NCI-H1417 treated with DMSO at 0.1 percent for 48 hours (cell line): ENCODE data around the gene NTRK3.

Experiments
- DNase-seq: peaks from one replicate; lab custom pipeline; 2025; lab: John Stamatoyannopoulos, UW

NTRK3 gene

DNA sequence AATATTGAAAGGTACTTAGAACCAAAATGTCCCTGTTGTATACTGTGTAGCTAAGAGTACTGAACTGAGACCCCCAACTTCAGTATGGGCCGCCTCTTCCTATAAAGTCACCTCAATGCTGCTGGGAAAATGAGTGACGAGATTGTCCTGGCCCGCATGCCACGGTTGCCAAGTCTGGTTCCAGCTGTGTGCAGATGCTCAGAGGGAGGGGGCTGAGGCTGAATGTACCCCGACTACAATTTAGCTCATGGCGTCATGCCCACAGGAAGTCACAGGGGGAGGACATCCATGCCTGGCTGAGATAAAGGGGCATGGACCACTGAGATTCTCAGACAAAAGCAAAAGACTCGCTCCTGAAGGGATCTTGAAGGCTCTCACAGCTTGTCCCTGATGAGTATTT, 271.1 kb downstream of the NTRK3 start:
- DNase-seq = no peak

DNA sequence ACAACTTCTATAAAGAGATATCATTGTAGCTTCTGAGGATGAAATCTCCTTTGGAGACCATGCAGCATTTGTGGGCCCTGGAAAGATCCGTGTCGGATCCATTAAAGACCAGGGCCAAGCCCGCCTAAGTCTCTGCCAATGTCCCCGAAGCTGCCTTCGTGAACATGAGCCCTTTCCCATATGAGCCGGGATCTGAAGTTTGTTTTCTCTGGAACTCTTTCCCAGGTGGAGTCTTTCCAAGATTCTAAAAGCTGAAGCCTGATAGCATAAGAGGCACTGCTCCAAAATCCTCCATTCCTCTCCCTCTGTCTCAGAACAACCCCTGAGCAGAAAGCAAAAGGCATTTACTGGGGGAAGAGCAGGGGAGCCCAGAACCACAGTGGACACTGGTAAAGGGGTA, 274.6 kb downstream of the NTRK3 start:
- DNase-seq = no peak

- DNase-seq = no peak
These were observed 278.6 kb downstream of the NTRK3 start for GRCh38 chr15:87977907-87978306.

GRCh38 chr15:87976552-87976951, 280.0 kb downstream of the NTRK3 start:
- no peak for DNase-seq

DNA sequence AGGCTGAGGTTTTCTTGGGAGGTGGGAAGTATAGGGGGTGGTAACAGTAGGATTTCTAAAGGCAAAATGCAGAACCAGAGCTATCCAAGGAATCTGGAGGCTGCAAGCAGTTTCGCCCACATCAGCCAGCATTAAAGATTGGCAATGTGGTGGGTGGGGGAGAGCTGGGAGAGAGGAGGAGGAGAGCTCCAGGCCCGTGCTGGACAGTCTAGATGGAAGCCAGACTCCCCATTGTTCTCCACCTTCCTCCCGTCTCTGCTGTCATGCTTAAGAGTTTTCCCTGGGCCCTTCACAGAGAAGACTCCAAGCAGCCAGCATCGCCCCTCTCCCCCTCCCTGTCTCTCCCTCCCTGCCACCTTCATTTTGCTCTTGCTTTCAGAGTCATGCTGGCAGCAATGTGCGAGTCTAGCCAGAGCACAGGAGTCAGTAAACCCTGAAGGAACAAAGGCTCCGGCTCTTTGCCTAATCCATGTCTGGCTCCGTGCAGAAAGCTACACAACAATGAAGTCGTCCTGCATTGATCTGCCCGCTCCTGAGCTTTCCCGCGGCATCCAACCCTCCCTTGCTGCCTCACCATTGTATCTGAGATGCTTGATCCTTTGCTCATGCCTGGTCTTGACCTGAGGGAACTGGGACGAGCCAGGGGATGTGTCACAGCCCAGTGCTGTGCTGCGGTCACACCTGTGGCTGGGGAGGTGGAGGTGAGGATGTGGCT, 282.9 kb downstream of the NTRK3 start:
- DNase-seq = no peak

- no peak for DNase-seq
These were observed 285.5 kb downstream of the NTRK3 start for GRCh38 chr15:87971076-87971475.

- DNase-seq = no peak
These were observed 288.6 kb downstream of the NTRK3 start for GRCh38 chr15:87967951-87968350.

GRCh38 chr15:87965304-87965703, 291.2 kb downstream of the NTRK3 start:
- DNase-seq = no peak

DNA sequence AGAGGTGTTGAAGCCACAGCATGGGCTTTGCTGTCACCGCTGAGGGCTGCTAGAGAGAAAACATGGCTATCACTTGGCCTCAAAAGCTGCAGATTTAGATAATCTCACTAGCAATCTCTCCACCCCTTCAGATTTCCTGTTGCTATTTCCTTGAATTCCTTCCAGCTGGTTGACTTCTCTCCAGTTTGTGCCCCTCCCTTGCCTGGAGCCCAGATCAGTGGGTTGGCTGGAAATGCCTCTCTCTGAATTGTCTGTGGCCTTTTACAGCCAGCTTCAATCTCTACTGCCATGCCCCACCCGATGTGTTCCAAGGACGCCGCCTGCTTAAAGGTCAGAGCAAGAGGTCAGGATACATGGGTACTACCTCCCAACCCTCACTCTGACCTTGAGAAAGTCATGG, 294.1 kb downstream of the NTRK3 start:
- DNase-seq = no peak

DNA sequence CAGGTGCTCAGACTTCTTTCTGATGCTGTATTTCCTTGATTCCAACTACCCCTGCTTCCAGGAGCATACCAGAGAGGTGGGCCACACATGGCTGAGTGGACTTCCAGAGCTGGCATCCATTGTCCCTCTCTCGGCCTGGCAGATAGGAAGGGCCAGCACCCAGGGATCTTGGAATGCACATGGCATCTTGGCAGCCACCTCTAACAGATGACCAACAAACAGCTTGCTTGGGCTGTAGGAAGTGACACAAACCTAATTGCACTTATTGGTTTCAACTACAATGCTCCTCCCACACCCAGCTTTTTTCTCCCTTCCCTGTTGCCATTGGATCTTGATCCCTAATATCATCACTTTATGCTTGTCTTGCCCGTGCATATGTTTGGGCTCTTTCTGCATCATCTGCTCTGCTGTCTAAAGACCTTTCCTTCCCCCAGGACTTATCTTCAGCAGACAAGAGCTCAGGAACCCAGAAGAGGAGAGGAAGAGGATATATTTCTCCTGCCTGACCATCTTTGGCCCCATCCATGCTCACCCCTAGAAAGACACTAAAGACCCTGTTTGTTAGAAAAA, 294.6 kb downstream of the NTRK3 start:
- no peak for DNase-seq

GRCh38 chr15:87959662-87960061, 296.9 kb downstream of the NTRK3 start:
- DNase-seq = no peak

DNA sequence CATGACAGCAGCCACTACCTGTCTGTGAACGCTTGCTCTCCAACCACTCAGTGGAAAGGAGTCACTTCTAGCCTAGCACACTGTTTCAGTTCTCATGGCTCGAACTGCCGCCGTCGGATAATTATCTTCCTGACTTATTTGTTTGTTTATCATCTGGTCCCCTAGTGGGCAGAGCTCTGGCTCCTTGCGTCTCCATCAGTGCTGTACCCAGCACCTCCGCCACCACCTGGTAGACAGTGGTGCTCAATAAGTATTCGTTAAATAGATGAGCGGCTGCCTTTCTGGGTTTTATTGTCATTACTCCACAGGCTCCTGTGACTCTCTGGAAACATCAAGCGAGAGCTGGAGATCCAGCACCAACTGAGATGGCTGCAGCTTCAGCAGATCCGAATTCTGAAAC, 297.5 kb downstream of the NTRK3 start:
- DNase-seq = peak; percentile 23

- DNase-seq = no peak
These were observed 301.1 kb downstream of the NTRK3 start for GRCh38 chr15:87955284-87955909.

DNA sequence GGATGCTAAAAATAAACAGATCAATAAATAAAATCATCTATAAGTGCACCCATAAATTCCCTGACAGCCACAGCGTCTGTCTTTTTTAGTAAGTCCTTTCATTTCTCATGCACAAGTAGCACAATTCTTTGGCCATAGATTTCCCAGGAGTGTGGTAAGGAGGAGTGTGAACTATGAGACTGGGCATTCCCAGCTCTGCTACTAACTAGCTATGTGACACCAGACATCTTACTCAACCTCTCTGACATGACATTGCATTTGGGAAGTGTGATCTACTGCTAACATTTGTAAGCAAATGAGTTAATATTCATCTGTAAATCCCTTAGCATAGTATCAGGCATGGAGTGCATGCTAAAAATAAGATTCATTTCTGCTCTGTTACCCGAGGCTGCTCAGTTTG, 301.7 kb downstream of the NTRK3 start:
- DNase-seq = no peak

DNA sequence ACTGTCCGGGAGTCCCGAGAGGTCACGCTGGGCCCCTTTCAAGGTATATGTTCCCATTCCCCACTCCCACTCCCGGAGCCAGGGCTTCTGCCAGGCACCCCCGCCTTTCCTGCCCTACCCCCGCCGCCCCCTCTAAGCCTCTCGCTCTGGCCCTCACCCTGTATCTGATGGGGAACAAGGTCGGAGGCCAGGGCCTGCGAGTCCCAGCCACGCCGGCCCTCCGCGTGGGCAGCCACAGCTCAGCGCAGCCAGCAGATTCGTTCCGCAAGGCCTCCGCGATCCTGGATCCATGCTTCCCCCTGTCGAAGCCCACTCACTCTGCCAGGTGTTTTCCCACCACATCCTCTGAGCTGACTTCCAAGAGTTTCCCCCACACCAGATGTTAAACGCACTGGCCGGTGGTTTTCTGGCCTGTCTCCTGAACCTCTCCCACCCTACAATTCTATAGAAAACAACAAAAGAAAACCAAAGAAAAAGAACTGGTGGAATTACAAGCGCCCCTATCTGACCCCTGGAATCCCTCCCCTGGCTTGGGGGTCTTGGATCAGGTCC, 303.7 kb downstream of the NTRK3 start:
- no peak for DNase-seq

GRCh38 chr15:87949575-87950223, 306.8 kb downstream of the NTRK3 start:
- DNase-seq = no peak

GRCh38 chr15:87949151-87949574, 307.4 kb downstream of the NTRK3 start:
- DNase-seq = no peak

- DNase-seq = no peak
These were observed 309.0 kb downstream of the NTRK3 start for GRCh38 chr15:87947560-87947959.

GRCh38 chr15:87945246-87945645, 311.3 kb downstream of the NTRK3 start:
- DNase-seq = no peak

DNA sequence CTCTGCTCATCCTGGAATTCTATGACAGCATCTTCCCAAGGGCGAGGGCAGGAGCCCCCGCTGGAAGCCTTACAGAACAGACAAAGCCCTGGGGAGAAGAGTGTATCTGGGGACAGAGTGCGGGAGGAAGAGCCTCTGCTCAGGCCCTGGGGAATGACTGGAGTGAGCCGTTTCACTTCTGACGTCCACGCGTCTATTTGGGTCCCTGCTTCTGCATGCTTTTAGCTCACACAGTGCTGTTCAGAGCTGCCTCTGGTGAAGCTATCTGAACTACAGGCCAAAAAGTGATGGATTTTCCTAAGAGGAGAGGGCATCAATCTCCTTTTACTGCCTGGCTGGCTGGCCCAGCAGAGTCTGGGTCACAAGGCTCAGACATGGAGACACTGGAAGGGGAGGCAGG, 311.8 kb downstream of the NTRK3 start:
- no peak for DNase-seq

DNA sequence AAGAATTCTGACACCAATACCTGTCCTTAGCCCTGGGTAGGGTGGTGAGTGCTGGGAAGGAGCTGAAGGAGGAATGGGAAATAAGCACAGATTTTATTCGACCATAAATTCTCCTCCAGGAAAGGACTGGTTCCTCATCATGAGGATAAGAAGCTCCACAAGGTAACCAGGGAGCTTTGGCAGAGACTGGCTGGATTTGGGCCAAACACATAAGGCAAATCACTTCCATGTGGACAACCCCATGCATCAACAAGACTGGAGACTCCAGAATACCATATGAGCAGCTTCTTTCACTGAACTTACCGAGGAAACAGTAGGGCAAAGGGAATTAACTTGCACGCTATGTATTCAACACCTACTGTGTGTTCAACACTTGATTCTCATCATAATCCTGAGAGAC, 312.5 kb downstream of the NTRK3 start:
- DNase-seq = no peak

DNA sequence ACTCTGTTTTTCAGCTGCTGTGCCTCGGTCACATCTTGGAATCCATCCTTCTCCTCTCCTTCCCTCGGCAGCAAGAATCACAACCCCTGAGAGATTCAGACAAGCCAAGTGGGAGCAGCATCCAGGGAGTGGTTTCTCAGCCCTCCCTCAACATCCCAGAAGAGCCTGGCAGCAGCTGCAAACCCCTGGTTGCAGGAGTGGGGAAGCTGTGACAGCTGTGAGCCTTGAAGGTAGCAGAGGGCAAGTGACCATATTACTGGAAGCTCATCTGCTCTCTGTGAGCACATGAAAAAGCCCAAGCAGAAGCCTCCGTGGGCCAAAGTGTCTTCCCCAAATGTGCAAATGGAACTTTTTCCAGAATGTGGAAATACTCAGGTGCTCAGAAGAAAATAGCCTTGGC, 312.9 kb downstream of the NTRK3 start:
- DNase-seq = no peak

DNA sequence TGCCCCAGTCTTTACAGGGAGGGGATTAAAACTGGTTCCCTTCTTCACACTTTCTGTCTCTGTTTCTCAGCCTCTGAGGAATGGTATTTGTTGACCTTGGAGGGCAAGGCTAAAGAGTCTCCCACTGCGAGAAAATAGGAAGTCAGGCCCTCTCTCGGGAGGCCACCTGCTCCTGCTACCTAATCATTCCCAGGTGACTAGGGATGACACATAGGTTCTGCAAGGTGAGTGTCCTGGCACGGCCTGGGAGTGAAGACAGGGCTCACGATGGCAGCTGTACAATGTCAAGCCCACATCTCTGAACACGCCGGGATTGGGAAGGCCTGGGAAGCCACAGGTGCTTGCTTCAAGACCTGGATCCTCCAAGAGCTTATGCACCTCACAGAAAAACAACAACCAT, 314.2 kb downstream of the NTRK3 start:
- no peak for DNase-seq
